SK-N-SH treated with all-trans-retinoic acid at 6 μM for 48 hours (cell line): ENCODE results near the gene CFAP74.

ENCODE experiments used
- ATAC-seq: fragments of 200-7000 bp; cut with Tn5 transposase; 3 replicates; pipeline ENCODE4 v1.9.1; 2020; ENCODE audit warnings: mild to moderate bottlenecking, moderate library complexity
- ARNTL ChIP-seq: fragments of 450-650 bp; formaldehyde crosslinking; IDR thresholded peaks from 2 replicates; pipeline ENCODE4 v1.5.0; 2020; ENCODE audit warnings: low read depth, mild to moderate bottlenecking, moderate library complexity, borderline replicate concordance
- BACH2 ChIP-seq: fragments of 250-450 bp; sonication (Bioruptor Pico); IDR thresholded peaks from 2 replicates; pipeline ENCODE4 v1.9.0; 2021; ENCODE audit warnings: mild to moderate bottlenecking, borderline replicate concordance
- CREB5 ChIP-seq: fragments of 250-450 bp; sonication (Bioruptor Pico); IDR thresholded peaks from 2 replicates; pipeline ENCODE4 v1.5.1; 2020; ENCODE audit warnings: low read depth, mild to moderate bottlenecking, moderate library complexity
- CSRNP3 ChIP-seq: fragments of 250-450 bp; sonication (Bioruptor Pico); IDR thresholded peaks from 2 replicates; pipeline ENCODE4 v1.5.1; 2021; ENCODE audit warnings: mild to moderate bottlenecking, moderate library complexity
- ESRRG ChIP-seq: fragments of 250-450 bp; sonication (Bioruptor Pico); IDR thresholded peaks from 2 replicates; pipeline ENCODE4 v1.6.1; 2021; ENCODE audit warnings: mild to moderate bottlenecking
- GLIS3 ChIP-seq: fragments of 250-450 bp; sonication (Bioruptor Pico); IDR thresholded peaks from 2 replicates; pipeline ENCODE4 v1.5.0; 2020; ENCODE audit warnings: mild to moderate bottlenecking, moderate library complexity
- ISL1 ChIP-seq: fragments of 250-450 bp; sonication (Bioruptor Pico); IDR thresholded peaks from 2 replicates; pipeline ENCODE4 v2.1.2; 2022; ENCODE audit warnings: mild to moderate bottlenecking, moderate library complexity
- PATZ1 ChIP-seq: fragments of 250-450 bp; sonication (Bioruptor Pico); IDR thresholded peaks from 2 replicates; pipeline ENCODE4 v1.8.0; 2020; ENCODE audit warnings: mild to moderate bottlenecking, moderate library complexity, borderline replicate concordance
- POU6F1 ChIP-seq: fragments of 250-450 bp; sonication (Bioruptor Pico); IDR thresholded peaks from 2 replicates; pipeline ENCODE4 v1.8.0; 2021; ENCODE audit warnings: low read depth, mild to moderate bottlenecking, moderate library complexity, borderline replicate concordance
- PPARA ChIP-seq: fragments of 250-450 bp; sonication (Bioruptor Pico); IDR thresholded peaks from 2 replicates; pipeline ENCODE4 v1.5.0; 2020; ENCODE audit warnings: mild to moderate bottlenecking, borderline replicate concordance
- TCF4 ChIP-seq: fragments of 250-450 bp; sonication (Bioruptor Pico); IDR thresholded peaks from 2 replicates; pipeline ENCODE4 v1.8.0; 2021; ENCODE audit warnings: mild to moderate bottlenecking, moderate library complexity, borderline replicate concordance
- TSHZ2 ChIP-seq: fragments of 250-450 bp; sonication (Bioruptor Pico); IDR thresholded peaks from 2 replicates; pipeline ENCODE4 v1.5.0; 2020; ENCODE audit warnings: mild to moderate bottlenecking, moderate library complexity
- ZC3H10 ChIP-seq: fragments of 250-450 bp; sonication (Bioruptor Pico); IDR thresholded peaks from 2 replicates; pipeline ENCODE4 v1.5.1; 2021; ENCODE audit warnings: mild to moderate bottlenecking, moderate library complexity
- ZFP3 ChIP-seq: fragments of 250-450 bp; sonication (Bioruptor Pico); IDR thresholded peaks from 2 replicates; pipeline ENCODE4 v1.5.0; 2020; ENCODE audit warnings: mild to moderate bottlenecking, moderate library complexity
- ZFP30 ChIP-seq: fragments of 450-650 bp; formaldehyde crosslinking; IDR thresholded peaks from 2 replicates; pipeline ENCODE4 v1.5.0; 2022; ENCODE audit warnings: mild to moderate bottlenecking, moderate library complexity

CFAP74 gene

GRCh38 chr1:2030076-2030871, 26.7 kb upstream of the CFAP74 start:
- TF ChIP-seq CSRNP3 (CRISPR knock-in tag) (no peak), PPARA (CRISPR knock-in tag) (no peak), ZFP3 (CRISPR knock-in tag) (no peak), TSHZ2 (CRISPR knock-in tag) (no peak), GLIS3 (CRISPR knock-in tag) (no peak), POU6F1 (CRISPR knock-in tag) (no peak), BACH2 (CRISPR knock-in tag) (no peak), TCF4 (no peak), ISL1 (CRISPR knock-in tag) (no peak), PATZ1 (no peak), ZFP30 (CRISPR knock-in tag) (no peak), ZC3H10 (CRISPR knock-in tag) (no peak), CREB5 (CRISPR knock-in tag) (no peak)
- ATAC-seq: no peak

GRCh38 chr1:2029561-2029960, 26.0 kb upstream of the CFAP74 start:
- TF ChIP-seq ESRRG (CRISPR knock-in tag) (no peak), CSRNP3 (CRISPR knock-in tag) (no peak), TCF4 (no peak), CREB5 (CRISPR knock-in tag) (no peak), TSHZ2 (CRISPR knock-in tag) (no peak), ZFP30 (CRISPR knock-in tag) (no peak), ARNTL (CRISPR knock-in tag) (no peak)

More at GRCh38 chr1:2029561-2029960, 26.0 kb upstream of the CFAP74 start:
- ATAC-seq: no peak
